ENCODE results near the gene PRPF4.
"Not testable (repeated sequence)": the region's sequence is repeated elsewhere in the genome, so short reads cannot be mapped to it uniquely, and the experiment has no call there.

Gene PRPF4

DNA sequence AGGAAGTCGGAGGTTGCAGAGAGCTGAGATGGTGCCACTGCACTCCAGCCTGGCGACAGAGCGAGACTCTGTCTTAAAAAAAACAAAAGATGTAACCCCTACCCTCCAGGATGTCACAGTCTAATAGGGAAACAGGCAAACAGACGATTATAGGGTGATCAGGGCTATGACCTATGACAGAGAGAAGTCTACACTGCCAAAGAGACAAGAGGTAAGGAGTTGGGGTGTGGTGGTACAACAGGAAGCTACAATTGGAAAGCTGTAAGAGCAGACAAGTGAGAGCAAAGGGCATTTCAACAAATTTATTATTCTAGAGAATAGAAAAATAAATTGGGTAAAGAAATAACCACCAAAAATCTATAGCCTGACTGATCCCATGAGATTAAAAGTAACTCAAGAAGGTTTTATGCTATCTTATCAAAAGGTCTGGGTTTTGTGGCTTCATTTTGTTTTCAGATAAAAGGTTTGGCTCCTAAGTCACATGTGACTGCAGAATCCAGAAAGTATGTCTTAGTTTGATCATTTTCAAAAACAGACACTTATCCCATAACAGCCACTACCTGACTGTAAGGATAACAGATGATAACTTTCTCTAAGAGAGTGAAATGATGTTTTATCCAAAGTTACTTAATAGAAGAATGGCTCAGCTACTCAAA, 7.4 kb upstream of the PRPF4 start:
- no peak for DNase-seq (ENCODE audit: low read depth in 2 of 2)

DNA sequence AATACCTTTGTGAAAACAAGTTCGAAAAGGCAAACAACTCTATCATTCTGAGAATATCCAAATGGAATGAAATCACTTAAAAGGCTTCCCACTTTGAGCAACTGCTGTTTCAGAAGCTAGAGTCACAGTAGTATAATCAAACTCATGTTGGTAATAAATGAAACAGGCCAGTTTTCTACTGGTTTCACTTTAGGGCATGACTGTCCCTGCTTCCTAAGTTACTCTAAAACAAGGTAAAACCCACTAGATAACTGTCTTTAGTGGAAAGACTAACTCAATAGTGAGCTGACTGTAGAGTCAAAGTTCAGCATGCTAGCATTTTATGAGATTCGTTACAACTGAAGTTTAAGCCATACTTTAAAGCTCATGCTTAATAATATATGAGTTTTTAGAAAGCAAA, 6.1 kb upstream of the PRPF4 start:
- DNase-seq (ENCODE audit: low read depth in 2 of 2), result no peak

DNA sequence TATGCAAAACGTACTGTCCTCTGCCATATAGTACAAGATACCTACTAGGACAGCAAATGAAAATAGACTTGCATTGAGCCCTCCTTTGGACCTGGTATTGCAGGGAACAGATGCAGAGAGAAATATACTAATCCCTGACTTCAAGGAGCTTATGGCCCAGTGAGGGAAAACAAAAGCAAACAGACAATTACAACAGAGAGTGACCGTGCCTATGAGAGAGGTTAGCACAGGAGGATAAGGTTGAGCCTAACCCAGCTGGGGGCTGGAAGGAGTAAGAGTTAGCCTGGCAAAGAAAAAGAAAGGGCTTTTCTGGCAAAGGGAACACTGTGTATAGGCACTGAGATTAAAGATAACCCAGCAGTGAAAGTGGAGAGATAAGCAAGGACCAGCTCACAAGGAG, 5.6 kb upstream of the PRPF4 start:
- no peak for DNase-seq (ENCODE audit: low read depth in 2 of 2)

DNA sequence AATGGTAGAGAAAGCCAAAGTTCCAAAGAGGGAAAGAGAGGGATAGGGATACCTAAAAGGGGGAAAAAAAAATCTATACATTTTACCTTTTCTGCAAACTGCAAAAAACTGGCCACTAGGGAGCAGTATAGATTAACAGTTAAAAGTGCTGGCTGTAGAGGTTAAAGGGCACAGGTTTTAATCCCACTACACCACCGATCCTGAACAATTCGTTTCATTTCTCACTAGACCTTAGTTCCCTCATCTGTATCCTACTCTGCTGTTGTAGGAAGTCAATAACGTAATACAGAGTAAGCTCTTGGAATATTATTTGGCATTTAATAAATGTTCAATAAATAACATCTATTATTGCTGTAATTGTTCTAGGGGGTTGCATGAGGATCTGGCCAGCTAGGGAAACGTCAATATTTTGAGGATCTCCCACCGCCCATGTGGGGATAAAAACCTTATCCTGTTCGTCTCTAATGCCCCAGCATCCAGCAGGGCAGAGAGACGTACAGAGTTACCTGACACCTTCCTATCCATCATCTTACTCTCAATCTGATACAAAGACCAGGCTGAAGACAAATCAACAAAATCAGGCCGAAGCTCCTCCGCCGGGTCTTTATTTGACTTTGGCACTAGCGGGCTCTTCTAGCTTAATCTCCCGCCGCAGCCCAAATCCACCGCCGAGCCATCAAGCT, 843 bp upstream of the PRPF4 start:
- DNase-seq (ENCODE audit: low read depth in 2 of 2), result no peak

DNA sequence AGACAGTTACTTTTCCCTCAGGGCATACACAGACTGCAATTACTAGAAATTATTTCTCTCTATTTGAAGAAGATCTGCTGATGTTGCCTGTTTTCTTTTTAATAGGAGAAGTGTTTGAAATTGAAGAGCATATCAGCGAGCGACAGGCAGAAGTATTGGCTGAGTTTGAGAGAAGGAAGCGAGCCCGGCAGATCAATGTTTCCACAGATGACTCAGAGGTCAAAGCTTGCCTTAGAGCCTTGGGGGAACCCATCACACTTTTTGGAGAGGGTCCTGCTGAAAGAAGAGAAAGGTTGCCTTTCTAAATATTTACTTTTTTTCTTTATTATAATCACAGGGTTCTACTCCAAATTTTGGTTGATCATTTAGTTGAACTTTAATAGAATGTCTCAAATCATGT, 3.4 kb downstream of the PRPF4 start:
- DNase-seq (ENCODE audit: low read depth in 2 of 2), result no peak

DNA sequence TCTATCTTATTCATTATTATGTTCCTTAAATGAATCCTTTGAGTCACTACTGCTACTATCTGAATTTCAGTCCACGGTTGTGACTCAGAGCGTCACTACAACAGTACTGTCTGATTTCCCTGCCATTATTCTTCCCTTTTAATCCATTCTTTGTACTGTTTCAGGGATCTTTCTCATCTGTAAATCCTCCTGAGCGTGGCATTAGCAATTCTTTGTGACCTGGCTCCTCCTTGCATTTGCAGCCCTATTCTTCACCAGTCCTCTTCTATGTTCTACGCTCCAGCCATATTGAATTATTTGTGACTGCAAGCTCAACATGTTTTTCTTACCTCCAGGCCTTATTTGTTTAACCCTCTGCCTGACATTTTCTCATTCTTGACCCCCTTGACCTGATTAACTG, 5.9 kb downstream of the PRPF4 start:
- DNase-seq (ENCODE audit: low read depth in 2 of 2), result no peak

DNA sequence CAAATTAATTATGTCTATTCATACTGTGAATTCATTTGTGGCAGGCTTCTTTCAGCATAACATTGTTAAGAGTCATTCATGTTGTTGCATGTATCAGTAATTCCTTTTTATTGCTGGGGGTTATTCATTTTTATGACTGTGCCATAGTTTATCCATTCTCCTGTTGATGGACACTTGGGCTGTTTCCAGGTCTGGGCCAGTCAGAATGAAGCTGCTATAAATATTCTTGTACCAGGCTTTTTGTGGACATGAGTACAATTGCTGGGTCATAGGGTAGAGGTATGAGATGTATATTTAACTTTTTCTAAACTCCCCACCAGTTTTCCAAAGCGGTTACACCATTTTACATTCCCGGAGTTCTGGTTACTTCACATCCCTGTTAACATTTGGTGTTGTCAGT, 13.6 kb downstream of the PRPF4 start:
- no peak for DNase-seq (ENCODE audit: low read depth in 2 of 2)

DNA sequence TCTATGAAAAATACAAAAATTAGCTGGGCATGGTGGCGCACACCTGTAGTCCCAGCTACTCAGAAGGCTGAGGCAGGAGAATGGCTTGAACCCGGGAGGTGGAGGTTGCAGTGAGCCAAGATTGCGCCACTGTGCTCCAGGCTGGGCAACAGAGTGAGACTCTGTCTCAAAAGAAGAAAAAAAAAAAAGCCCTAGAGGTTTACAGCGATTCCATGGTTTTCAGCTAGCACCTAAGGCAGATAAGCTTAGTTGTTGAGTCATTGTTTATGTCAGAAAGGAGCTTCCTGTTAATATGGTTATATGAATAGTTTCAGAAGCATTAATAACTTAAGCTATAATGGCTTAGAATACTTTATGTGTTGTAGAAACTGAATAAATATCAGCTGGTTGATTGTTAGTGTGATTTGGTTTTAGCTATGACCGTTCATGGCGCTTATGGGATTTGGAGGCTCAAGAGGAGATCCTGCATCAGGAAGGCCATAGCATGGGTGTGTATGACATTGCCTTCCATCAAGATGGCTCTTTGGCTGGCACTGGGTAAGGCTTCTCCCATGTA, 14.7 kb downstream of the PRPF4 start:
- DNase-seq (ENCODE audit: low read depth in 2 of 2), result no peak

DNA sequence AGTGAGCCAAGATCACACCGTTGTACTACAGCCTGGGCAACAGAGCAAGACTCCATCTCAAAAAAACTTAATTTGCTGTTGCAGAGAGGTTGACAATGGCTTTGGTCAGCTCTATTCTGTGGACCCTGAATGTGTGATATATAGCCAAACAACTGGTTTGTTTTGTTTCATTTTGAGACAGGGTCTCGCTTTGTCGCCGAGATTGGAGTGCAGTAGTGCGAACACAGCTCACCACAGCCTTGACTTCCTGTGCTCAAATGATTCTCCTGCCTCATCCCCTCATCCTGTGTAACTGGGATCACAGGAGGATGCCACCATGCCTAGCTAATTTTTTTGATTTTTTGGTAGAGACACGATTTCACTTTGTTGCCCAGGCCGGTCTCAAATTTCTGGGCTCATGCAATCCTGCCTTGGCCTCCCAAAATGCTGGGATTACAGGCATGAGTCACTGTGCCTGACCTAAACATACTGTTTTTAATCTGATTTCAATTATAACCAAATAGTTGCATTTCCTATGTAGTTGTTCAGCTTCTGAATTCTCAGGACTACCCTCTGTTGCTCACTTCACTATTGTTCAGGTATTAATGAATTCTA, 17.9 kb downstream of the PRPF4 start:
- DNase-seq (ENCODE audit: low read depth in 2 of 2), result no peak

DNA sequence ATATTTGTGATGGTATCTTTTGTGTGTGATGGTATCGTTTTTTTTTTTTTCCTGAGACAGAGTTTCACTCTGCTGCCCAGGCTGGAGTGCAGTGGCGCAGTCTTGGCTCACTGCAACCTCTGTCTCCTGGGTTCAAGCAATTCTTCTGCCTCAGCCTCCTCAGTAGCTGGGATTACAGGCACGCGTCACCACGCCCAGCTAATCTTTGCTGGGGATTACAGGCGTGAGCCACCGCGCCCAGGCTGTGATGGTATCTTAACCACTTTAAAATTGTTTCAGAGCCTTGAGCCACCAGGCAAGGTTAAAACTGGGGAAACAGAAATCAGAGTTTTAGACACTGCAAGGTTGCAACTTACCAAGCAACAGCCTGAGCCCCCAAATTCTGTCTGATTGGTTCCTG, 20.8 kb downstream of the PRPF4 start:
- not testable (repeated sequence) for DNase-seq (ENCODE audit: low read depth in 2 of 2)

DNA sequence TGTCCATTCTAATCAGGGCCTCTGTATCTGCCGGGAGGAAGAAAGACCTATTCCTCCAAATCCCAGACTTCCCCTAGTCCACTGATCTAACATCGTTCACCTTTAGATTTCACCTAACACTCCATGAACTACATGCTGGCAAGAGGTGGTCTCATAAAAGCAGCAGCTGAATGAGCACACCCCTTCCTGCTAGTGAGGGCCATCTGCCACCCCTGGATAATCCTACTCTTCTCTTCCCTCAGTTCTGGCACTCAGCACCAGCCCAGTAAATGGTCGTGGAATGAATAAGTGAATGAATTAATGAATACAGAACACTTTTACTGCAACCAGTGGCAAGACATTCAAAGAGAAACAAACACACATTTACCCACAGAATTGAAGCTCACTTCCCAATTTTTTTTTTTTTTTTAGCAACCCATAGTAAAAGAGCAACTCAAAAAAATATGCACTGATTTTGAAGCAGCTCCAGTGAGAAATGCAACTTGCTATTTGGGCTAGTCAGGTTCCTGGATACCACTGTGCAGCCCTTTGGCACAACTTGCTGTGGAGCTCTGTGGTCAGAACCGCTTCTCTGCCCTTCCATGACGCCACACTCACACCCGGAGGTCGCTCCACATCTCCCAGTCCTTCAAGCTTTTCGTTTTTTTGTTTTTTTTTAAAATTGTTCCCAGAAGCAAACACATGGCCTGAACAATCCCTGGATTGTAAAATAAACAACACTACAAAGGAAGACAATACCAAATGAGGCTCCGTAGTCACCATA, 21.5 kb downstream of the PRPF4 start:
- DNase-seq (ENCODE audit: low read depth in 2 of 2), result no peak

DNA sequence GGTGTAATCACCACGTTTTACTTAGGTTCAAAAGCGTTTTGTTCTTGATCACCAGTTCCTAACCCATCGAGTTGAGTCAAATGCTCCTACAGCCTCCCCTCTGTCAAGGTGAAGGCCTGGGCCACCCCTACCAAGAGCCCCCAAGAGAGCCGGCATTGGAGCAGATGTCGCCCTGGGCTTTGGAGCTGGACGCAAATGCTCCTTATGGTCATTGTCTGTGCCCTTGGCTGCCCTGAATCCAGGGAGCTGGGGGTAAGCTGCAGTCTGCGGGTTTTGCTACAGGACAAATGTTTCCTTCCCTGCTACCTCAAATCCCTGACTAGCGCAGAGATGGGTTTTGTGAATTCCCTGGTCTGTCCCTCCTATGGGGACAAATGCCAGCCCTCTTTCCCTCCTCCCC, 22.9 kb downstream of the PRPF4 start:
- no peak for DNase-seq (ENCODE audit: low read depth in 2 of 2)

DNA sequence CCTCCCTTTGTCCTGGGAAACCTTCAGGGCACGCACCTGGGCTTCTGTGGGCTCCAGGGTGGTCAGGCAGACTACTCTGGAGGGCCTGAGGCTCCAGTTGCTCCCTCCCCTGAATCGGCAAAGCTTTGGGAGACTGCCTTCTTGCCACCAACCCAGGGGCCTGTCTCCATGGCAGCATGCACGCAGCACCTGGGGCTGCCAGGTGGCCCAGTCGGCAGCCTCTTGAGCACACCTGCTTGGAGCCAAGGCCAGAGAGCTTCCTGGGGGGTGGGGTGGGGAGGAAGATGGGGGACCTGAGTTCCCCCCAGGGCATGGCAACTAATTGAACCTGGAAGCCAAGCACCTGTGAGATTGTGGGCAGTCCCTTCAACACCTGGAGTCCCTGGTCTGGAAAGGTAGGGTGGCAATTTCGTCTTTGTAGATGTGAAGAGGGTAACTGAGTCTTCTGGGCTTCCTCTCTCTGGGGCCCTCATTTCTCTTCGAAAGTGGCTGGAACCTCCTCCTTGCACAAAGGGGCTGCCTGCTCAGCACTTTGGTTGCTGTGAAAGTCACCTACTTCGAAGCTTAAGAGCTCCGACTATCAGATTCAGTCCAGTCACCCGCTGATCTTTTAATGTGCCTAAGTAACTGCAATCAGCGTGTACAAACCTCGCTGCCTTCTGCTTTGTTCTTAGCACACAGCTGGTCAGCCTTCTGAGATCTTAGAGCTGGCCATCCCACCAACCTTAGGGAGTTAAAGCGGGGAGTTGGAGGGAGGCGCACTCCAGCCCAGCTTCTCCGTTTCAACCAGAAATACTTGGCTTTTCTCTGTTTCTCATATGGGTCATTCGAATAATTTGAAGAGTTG, 23.7 kb downstream of the PRPF4 start:
- DNase-seq (ENCODE audit: low read depth in 2 of 2), result no peak

DNA sequence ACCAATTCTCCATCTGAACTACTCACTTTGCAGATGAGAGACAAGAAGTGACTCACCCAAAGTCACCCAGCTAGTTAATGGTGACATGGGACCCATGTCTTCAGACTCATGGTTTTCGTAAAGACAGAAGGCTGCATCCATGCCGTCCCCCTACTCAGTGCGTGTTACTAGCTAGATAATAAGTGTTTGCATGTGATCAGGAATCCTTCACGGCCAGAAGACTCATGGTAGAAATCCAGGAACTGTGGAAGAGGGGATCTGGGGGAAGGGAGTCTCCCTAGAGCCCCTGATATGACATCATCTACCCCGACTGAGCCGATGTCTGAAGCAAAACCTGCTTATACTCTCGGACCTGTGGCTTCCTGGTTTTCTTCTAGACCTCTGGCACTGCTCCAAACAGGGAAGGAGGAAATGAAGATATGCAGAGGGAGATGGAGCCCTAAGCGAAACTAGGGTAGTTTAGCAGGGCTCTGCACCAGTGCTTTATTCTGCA, 24.4 kb downstream of the PRPF4 start:
- no peak for DNase-seq (ENCODE audit: low read depth in 2 of 2)

DNA sequence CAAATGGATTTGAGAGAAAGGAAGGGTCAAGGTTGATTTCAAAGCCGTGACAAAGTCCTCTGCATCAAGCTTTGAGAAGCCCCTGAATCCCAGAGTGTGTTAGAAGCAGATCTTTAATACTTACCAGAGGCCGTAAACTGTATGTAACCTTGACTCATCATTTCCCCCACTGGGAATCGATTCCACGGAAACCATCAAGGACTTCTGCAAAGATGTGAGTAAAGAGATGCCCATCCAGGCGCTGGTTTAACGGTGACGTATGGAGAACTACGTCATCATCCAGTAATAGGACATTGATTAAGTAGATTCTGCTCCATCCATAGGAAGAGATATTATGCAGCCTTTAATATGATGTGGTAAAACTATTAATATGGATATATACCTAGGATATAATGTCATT, 26.1 kb downstream of the PRPF4 start:
- no peak for DNase-seq (ENCODE audit: low read depth in 2 of 2)

DNA sequence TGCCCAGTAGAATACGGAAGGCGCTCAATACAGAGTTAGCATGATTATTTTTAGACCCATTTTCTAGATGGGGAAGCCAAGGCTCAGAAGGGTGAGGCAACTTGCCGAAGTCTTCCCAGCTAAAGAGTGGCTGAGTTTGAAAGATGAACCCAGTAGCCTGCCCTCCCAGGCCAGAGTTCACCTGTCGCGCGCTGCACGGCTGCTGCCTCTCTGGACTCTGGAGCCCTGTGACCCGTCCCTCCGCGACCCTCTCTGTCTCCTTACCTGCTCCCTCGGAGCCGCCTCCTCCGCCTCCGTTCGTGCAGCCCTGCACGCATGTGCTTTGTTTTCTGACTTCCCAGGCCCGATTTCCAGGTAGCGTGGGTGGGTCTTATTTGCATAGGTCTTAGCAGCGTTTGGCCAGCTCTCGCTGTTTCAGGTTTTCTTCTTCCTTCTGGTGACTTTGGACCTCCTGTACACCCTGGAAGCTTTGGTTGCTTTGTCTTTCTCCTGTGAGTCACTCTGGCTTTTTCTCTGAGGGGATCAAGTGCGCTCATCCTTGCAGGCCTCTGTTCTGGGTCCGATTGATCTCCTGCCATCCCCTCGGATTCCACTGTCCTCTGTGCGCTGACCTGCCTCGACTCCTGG, 27.4 kb downstream of the PRPF4 start, which contains the start of gene RNF183:
TSS of gene RNF183 (minus strand) at position 585 of the 627 bp plus-strand sequence. CDS start 5,192 bp downstream, outside the sequence.
- no peak for DNase-seq (ENCODE audit: low read depth in 2 of 2)

DNA sequence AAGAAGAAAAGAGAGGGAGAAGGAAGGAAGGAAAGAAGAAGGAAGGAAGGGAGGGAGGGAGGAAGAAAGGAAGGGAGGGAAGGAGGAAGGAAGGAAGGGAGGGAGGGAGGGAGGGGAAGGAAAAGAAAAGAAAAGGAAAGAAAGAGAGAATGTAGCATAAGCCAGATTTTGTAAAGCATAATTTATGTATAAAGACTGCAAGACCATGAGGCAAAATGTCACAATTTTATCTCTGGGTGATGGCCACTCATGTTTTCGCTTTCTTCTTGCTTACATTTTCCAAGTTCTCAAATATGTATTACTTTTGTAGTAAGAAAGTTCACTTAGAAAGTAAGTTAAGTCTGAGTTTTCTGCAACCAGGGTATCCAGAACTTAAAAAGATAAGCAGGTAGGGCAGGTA, 31.1 kb downstream of the PRPF4 start:
- DNase-seq (ENCODE audit: low read depth in 2 of 2), result no peak

DNA sequence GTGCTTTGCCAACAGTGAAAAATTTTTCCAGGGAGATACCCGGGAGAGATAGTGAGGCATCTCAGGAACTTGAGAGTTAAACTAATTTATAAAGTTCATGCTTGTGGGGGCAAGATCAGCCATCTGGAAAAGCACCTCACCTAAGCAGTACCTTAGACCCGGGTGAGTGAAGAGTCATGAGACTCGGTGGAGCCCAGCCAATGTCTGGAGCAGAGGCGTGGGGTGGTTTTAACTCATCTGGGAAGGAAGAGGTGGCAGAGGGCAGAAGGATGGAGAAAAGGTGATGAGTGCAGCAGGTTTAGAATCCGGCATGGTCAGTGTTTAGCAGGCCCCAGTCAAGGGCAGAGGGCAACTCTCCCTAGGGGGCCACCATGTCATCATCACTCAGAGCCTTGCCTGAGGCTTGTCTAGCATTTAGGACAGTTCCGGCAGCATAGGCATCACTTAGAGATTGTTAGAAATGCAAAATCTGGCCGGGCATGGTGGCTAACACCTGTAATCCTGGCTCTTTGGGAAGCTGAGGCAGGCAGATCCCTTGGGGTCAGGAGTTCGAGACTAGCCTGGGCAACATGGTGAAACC, 32.0 kb downstream of the PRPF4 start:
- no peak for DNase-seq (ENCODE audit: low read depth in 2 of 2)

DNA sequence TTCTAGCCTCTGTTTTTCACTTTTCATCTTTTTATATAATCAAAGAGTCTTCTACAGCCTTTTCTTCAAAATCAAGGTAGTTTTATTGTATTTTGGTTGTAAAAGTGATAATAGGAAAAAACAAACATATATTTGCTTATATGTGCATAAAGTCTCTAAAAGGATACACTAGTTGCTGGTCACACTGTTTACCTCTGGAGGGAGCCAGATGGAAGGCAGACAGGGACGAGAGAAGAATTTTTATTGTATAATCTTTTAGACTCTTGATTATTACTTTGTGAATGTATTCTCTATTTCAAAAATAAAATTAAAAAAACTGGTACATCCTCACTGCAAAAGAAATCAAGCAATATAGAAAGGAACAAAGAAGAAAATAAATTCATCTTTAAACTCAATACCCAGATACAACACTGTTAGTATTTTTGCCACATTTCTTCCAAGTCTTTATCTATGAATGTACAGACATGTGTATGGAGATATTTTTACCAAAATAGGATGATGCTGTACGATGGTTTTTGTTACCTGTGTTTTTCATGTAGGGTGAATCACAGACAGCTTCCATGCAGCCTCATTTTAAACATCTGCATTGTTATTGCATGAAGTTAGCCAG, 33.9 kb downstream of the PRPF4 start:
- no peak for DNase-seq (ENCODE audit: low read depth in 2 of 2)

DNA sequence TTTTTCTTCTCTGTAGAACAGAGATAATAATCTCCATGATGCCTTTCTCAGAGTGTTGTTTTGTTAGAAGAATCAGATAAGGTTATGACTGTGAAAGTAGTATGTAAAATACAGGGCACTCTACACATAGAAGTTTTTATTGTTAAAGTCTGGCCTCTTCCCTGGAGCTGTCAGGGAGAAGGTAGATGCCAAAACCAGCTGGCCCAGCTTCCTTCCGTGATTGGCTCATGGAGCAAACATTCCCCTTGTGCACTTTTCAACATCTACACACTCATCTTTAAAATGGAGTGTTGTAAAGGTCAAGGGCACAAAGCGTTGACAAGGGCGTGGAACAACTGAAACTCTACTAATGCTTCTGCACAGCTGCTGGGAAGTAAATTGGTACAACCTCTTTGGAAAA, 35.1 kb downstream of the PRPF4 start:
- DNase-seq (ENCODE audit: low read depth in 2 of 2), result no peak
